Measurements from ENCODE around the gene EEIG2. TPM values are rescaled to one million over a fixed set of nuclear protein-coding genes. Genes with fewer than 3 reads are reported as not detected.
A peak's percentile ranks its signal among the peaks of the same experiment; 100 is the strongest.

The EEIG2 gene
- total and polyA plus RNA-seq, 9 of the 15 experiments (the other 6 are each of a cell fraction or from before 2014, with no cell fraction given), result 6.1 to 26.9 (median 15.2) TPM

- TF ChIP-seq, protein P1, sequence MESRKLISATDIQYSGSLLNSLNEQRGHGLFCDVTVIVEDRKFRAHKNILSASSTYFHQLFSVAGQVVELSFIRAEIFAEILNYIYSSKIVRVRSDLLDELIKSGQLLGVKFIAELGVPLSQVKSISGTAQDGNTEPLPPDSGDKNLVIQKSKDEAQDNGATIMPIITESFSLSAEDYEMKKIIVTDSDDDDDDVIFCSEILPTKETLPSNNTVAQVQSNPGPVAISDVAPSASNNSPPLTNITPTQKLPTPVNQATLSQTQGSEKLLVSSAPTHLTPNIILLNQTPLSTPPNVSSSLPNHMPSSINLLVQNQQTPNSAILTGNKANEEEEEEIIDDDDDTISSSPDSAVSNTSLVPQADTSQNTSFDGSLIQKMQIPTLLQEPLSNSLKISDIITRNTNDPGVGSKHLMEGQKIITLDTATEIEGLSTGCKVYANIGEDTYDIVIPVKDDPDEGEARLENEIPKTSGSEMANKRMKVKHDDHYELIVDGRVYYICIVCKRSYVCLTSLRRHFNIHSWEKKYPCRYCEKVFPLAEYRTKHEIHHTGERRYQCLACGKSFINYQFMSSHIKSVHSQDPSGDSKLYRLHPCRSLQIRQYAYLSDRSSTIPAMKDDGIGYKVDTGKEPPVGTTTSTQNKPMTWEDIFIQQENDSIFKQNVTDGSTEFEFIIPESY (CRISPR knock-in tag; IDR thresholded peaks at IDR 0.05), result peak; percentile 75
- TF ChIP-seq CHD4 (IDR thresholded peaks at IDR 0.05; ENCODE audit: insufficient read depth, insufficient replicate concordance, low read depth, low read length, poor library complexity, severe bottlenecking) (peak; percentile 34), CBX8 (IDR thresholded peaks at IDR 0.05; ENCODE audit: borderline replicate concordance, extremely low read depth, low read depth, low read length, poor library complexity, severe bottlenecking) (no peak), WHSC1 (IDR thresholded peaks at IDR 0.05; ENCODE audit: low read length) (no peak), ZNF324 (CRISPR knock-in tag; IDR thresholded peaks at IDR 0.05) (no peak), NFIC (IDR thresholded peaks at IDR 0.05) (peak; percentile 68), ZNF232 (CRISPR knock-in tag; IDR thresholded peaks at IDR 0.05) (no peak), GTF2E2 (tag; IDR thresholded peaks at IDR 0.05) (0 out of 2 replicates have a peak, but pooled peaks have one; percentile 4), PYGO2 (tag; IDR thresholded peaks at IDR 0.05) (no peak), ZSCAN32 (CRISPR knock-in tag; IDR thresholded peaks at IDR 0.05) (no peak), NR2F6 (CRISPR knock-in tag; IDR thresholded peaks at IDR 0.05) (no peak), CTBP1 (IDR thresholded peaks at IDR 0.05; ENCODE audit: borderline replicate concordance) (peak; percentile 14; the same call in 1 of the 2 replicates), ZNF280A (IDR thresholded peaks at IDR 0.05; ENCODE audit: low read depth, partially characterized antibody) (no peak), ETV1 (tag; conservative IDR thresholded peaks at IDR 0.05; ENCODE audit: low read depth) (no peak; the same call in 1 of the 2 replicates), ZBTB26 (CRISPR knock-in tag; IDR thresholded peaks at IDR 0.05) (no peak), STAT5B (CRISPR knock-in tag; IDR thresholded peaks at IDR 0.05) (no peak), SMARCB1 (IDR thresholded peaks at IDR 0.05; ENCODE audit: insufficient read length, low read depth) (peak; percentile 17), ZNF766 (CRISPR knock-in tag; conservative IDR thresholded peaks at IDR 0.05) (no peak), CTCF (IDR thresholded peaks at IDR 0.05 in 2 of 3, conservative IDR thresholded peaks at IDR 0.05 in 1 of 3; ENCODE audit: insufficient read depth in 2 of 3, low read depth in 1 of 3, low read length in 3 of 3) (peak; percentile 92 to 95 (median 93))
- TF ChIP-seq, protein P2, sequence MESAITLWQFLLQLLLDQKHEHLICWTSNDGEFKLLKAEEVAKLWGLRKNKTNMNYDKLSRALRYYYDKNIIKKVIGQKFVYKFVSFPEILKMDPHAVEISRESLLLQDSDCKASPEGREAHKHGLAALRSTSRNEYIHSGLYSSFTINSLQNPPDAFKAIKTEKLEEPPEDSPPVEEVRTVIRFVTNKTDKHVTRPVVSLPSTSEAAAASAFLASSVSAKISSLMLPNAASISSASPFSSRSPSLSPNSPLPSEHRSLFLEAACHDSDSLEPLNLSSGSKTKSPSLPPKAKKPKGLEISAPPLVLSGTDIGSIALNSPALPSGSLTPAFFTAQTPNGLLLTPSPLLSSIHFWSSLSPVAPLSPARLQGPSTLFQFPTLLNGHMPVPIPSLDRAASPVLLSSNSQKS (CRISPR knock-in tag; IDR thresholded peaks at IDR 0.05), result no peak
These were observed 1.9 kb downstream of the EEIG2 start (continued) for GRCh38 chr1:108561689-108562326.

Measured in K562 (cell line).